GM12892 (cell line): ENCODE results near the gene NCSTN. TPM values are rescaled to one million over a fixed set of nuclear protein-coding genes. Genes with fewer than 3 reads are reported as not detected.
A peak's percentile ranks its signal among the peaks of the same experiment; 100 is the strongest.

ENCODE experiments used
- DNase-seq: peaks from one replicate; pipeline ENCODE4 v3.0.0; 2011; ENCODE audit not compliant: insufficient read length
- FAIRE-seq: peaks from 2 replicates; lab custom pipeline; 2011; peaks lifted over from hg19 to GRCh38; lab: Jason Lieb, UNC
- POLR2A ChIP-seq: IDR thresholded peaks from 2 replicates; pipeline ENCODE4 v1.6.1; 2011; ENCODE audit warnings: low read depth, low read length, control low read depth
- POLR2AphosphoS5 ChIP-seq: IDR thresholded peaks from 2 replicates; pipeline ENCODE4 v1.6.1; 2011; ENCODE audit warnings: low read depth, low read length, control low read depth
- TAF1 ChIP-seq: IDR thresholded peaks from 2 replicates; pipeline ENCODE4 v1.6.1; 2011; ENCODE audit warnings: low read depth, mild to moderate bottlenecking, control low read depth, low read length, borderline replicate concordance
- polyA plus RNA-seq: library from polyadenylated mRNA; unstranded; fragments of >200 nt; gene quantifications from one replicate; pipeline ENCODE4 v1.2.1, GENCODE V29; 2012; ENCODE audit warnings: missing spikeins, inconsistent platforms; ENCODE audit not compliant: missing spikeins

Gene NCSTN
- 46.0 TPM for polyA plus RNA-seq

- FAIRE-seq = peak; percentile 89
- peak; percentile 72 for DNase-seq
- TF ChIP-seq TAF1 (peak; percentile 91), POLR2A (peak; percentile 91), POLR2AphosphoS5 (peak; percentile 90)
Measured at GRCh38 chr1:160342953-160343869, at the start of gene NCSTN, which contains the start of gene COPA. TSS of gene NCSTN (plus strand) at chr1:160343383. CDS start at chr1:160343397, 14 bp downstream. TSS of gene COPA (minus strand) at chr1:160343250. CDS start at chr1:160343170, 80 bp downstream.

GRCh38 chr1:160296036-160296435, 47.1 kb upstream of the NCSTN start:
- no peak for DNase-seq
- no peak for FAIRE-seq
- TF ChIP-seq POLR2A = no peak
- no peak for TF ChIP-seq TAF1
- TF ChIP-seq POLR2AphosphoS5 = no peak

GRCh38 chr1:160300173-160300572, 43.0 kb upstream of the NCSTN start:
- DNase-seq = no peak
- FAIRE-seq = no peak
- TF ChIP-seq POLR2AphosphoS5 (no peak), TAF1 (no peak), POLR2A (no peak)

GRCh38 chr1:160307118-160307791, 35.9 kb upstream of the NCSTN start:
- DNase-seq (no peak), FAIRE-seq (no peak)
- TF ChIP-seq POLR2A (no peak), POLR2AphosphoS5 (no peak), TAF1 (no peak)

GRCh38 chr1:160308451-160309184, 34.6 kb upstream of the NCSTN start:
- FAIRE-seq (no peak), DNase-seq (no peak)
- TF ChIP-seq TAF1 = no peak
- no peak for TF ChIP-seq POLR2AphosphoS5
- no peak for TF ChIP-seq POLR2A

- no peak for TF ChIP-seq POLR2A
- no peak for TF ChIP-seq POLR2AphosphoS5
- FAIRE-seq (no peak), DNase-seq (no peak)
Measured at GRCh38 chr1:160309185-160309557, 34.0 kb upstream of the NCSTN start.

GRCh38 chr1:160309571-160309970, 33.6 kb upstream of the NCSTN start:
- TF ChIP-seq POLR2A (no peak), TAF1 (no peak), POLR2AphosphoS5 (no peak)
- FAIRE-seq = no peak

GRCh38 chr1:160315359-160315758, 27.8 kb upstream of the NCSTN start:
- TF ChIP-seq POLR2A (no peak), TAF1 (no peak), POLR2AphosphoS5 (no peak)
- peak; percentile 58 for FAIRE-seq
- no peak for DNase-seq

More at GRCh38 chr1:160309571-160309970, 33.6 kb upstream of the NCSTN start:
- no peak for DNase-seq

GRCh38 chr1:160322831-160323230, 20.4 kb upstream of the NCSTN start:
- DNase-seq = no peak
- no peak for FAIRE-seq
- TF ChIP-seq TAF1 (no peak), POLR2AphosphoS5 (no peak), POLR2A (no peak)

- no peak for DNase-seq
- no peak for TF ChIP-seq POLR2A
- no peak for TF ChIP-seq POLR2AphosphoS5
- TF ChIP-seq TAF1 = no peak
- no peak for FAIRE-seq
Measured at GRCh38 chr1:160325252-160325651, 17.9 kb upstream of the NCSTN start.

- DNase-seq (no peak), FAIRE-seq (peak; percentile 53)
- TF ChIP-seq POLR2A = no peak
- no peak for TF ChIP-seq POLR2AphosphoS5
- TF ChIP-seq TAF1 = no peak
Measured at GRCh38 chr1:160326418-160326817, 16.8 kb upstream of the NCSTN start.

- DNase-seq (no peak), FAIRE-seq (no peak)
- TF ChIP-seq POLR2AphosphoS5 (no peak), TAF1 (no peak), POLR2A (no peak)
Measured at GRCh38 chr1:160328184-160328583, 15.0 kb upstream of the NCSTN start.
